GM06990 (cell line): Measurements from ENCODE around the gene LYRM4.

ENCODE experiments used
- DNase-seq: peaks from one replicate; pipeline ENCODE4 v3.0.0-alpha.2; 2011; ENCODE audit not compliant: insufficient read length; ENCODE audit errors: extremely low read depth
- H3K27me3 ChIP-seq: replicated peaks from 2 replicates; pipeline ENCODE4 v1.6.0; 2011; ENCODE audit warnings: low read length; ENCODE audit not compliant: control insufficient read depth, insufficient read depth
- H3K36me3 ChIP-seq: 2 replicates; pipeline ENCODE4 v1.5.1; 2011; ENCODE audit warnings: low read length; ENCODE audit not compliant: control insufficient read depth, insufficient read depth
- H3K4me3 ChIP-seq: replicated peaks from 2 replicates; pipeline ENCODE4 v1.5.1; 2011; ENCODE audit warnings: low read depth, mild to moderate bottlenecking, control low read depth, low read length
- TF ChIP-seq, protein P1 (sequence below): IDR thresholded peaks from 2 replicates; pipeline ENCODE4 v1.5.1; 2011; ENCODE audit warnings: low read length, control low read depth, mild to moderate bottlenecking, inconsistent platforms; ENCODE audit not compliant: insufficient read depth, poor library complexity, severe bottlenecking

LYRM4 gene

DNA sequence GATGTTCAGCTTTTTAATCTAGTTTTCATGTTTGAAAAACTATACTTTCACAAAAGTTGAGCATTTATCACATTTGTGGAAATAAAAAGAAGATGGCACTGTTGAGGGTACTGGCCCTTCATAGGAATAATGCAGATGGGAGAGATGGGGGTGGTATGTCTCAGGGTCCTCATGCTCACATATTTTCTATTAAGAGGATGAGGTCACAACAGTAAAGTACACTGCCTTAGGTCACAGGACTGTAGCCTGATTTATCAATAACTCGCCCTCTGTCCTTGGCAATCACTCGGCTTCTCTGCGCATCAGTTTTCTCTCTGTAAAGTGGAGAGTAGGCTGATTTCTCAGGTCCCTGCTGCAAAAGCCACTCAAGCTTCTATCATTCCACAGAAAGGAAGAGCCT, 119.7 kb downstream of the LYRM4 start:
- no peak for DNase-seq
- no peak overlapping the region for H3K4me3 ChIP-seq
- TF ChIP-seq, protein P1, sequence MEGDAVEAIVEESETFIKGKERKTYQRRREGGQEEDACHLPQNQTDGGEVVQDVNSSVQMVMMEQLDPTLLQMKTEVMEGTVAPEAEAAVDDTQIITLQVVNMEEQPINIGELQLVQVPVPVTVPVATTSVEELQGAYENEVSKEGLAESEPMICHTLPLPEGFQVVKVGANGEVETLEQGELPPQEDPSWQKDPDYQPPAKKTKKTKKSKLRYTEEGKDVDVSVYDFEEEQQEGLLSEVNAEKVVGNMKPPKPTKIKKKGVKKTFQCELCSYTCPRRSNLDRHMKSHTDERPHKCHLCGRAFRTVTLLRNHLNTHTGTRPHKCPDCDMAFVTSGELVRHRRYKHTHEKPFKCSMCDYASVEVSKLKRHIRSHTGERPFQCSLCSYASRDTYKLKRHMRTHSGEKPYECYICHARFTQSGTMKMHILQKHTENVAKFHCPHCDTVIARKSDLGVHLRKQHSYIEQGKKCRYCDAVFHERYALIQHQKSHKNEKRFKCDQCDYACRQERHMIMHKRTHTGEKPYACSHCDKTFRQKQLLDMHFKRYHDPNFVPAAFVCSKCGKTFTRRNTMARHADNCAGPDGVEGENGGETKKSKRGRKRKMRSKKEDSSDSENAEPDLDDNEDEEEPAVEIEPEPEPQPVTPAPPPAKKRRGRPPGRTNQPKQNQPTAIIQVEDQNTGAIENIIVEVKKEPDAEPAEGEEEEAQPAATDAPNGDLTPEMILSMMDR = no peak
- no peaks in the 10 kb centered on the region for H3K27me3 ChIP-seq
- no peaks in the 10 kb centered on the region for H3K36me3 ChIP-seq

GRCh38 chr6:5139828-5140771, 120.7 kb downstream of the LYRM4 start:
- DNase-seq = no peak
- Histone ChIP-seq H3K27me3 (no peaks in the 10 kb centered on the region), H3K36me3 (no peaks in the 10 kb centered on the region), H3K4me3 (peak overlapping the region; percentile 36; the same call in 1 of the 2 replicates)
- TF ChIP-seq, protein P1 = no peak

DNA sequence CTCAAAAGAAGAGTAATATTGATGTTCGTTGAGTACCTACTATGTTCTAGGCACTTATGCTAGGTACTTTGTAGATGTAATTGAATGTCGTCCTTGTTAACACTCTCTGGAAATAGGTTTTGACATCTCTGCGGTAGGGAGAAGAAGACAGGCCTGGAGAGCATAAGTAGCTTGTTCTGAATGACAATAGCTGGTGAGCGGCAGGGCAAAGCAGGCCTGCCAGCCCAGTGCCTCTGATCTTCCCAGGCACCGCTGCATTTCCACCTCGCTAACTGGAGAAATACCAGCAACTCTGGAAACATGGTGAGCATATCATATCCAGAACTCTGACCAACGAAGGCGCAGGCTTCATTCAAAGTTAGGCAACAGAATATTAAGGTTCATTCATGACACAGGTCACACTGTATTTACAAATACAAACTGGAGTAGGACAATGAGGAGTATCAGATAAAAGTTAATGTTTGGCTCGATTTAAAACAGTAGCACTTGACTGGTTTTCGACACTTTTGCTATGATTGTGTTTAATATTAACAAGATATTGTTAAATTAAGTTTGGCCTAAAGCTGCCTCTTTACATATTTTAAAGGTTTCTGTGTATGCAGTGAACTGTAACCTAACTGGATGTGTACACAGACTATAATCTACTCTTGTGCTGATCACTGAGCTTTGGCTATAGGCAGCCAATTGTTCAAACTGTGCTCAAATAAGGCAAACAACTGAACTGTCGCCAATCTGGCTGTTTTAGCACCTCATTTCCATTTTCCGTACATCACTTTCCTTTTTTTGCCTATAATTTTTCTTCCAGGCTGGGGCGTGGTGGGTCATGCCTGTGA, 121.5 kb downstream of the LYRM4 start:
- H3K4me3 ChIP-seq = no peak overlapping the region
- TF ChIP-seq, protein P1 = no peak
- DNase-seq = no peak
- H3K27me3 ChIP-seq = no peaks in the 10 kb centered on the region
- H3K36me3 ChIP-seq = no peaks in the 10 kb centered on the region

DNA sequence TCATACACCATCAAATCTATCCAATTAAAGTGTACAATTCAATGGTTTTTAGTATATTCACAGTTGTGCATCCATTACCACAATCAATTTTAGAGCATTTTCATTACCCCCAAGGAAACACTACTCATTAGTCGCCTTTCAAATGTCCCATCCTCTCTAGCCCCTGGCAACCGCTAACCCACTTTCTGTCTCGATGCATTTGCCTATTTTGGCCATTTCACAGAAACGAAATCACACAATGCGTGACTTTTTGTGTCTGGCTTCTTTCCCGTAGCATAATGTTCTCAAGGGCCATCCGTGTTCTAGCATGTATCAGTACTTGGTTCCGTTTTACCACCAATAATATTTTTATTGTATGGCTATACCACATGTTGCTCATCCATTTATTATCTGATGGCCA, 123.9 kb downstream of the LYRM4 start:
- no peak for DNase-seq
- TF ChIP-seq, protein P1 = no peak
- Histone ChIP-seq H3K27me3 (no peaks in the 10 kb centered on the region), H3K36me3 (no peaks in the 10 kb centered on the region), H3K4me3 (no peak overlapping the region)

DNA sequence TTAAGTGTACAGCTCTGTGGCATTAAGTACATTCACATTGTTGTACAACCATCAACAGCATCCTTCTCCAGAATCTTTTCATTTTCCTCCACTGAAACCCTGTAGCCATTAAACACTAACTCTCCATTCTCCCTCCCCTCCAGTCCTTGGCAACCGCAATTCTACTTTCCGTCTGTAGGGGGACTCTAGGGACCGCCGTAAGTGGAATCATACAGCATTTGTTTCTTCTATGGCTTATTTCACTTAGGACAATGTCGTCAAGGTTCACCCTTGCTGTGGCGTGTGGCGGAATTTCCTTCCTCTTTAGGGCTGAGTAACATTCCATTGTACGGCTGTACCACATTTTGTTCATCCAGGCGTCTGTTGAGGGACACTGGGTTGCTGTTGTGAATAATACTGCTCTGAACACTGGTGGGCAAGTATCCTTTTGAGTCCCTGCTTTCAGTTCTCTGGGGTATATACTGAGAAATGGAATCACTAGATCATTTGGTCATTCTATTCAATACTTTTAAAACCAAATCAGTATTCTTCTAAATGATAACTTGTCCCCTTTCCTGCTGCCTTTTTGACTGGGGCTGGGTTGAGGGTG, 124.9 kb downstream of the LYRM4 start:
- no peak for DNase-seq

More for the DNA sequence above, 124.9 kb downstream of the LYRM4 start:
- H3K27me3 ChIP-seq = no peaks in the 10 kb centered on the region
- TF ChIP-seq, protein P1 = peak; percentile 53
- no peaks in the 10 kb centered on the region for H3K36me3 ChIP-seq
- no peak overlapping the region for H3K4me3 ChIP-seq
